Adrenal gland (tissue), 5 donors: Measurements from ENCODE around the gene RNH1.

Experiments
- POLR2A ChIP-seq, 2 donors: fragments of 450-650 bp; IDR thresholded peaks; one replicate each; pipeline ENCODE4 v1.6.1; 2017; ENCODE audit warnings: antibody characterized with exemption in 2 of 2, mild to moderate bottlenecking in 2 of 2, moderate library complexity in 1 of 2
- TF ChIP-seq, protein P1 (sequence below), 6 experiments: fragments of 450-650 bp in 4 of 6; fragments of 200-600 bp in 2 of 6; sonication (generic) in 1 of 6; IDR thresholded peaks; 1 replicate in 5 of 6; 2 replicates in 1 of 6; pipeline versions ENCODE4 v1.5.1 to v1.8.0; 2016 to 2021; ENCODE audit warnings: antibody characterized with exemption in 6 of 6, mild to moderate bottlenecking in 2 of 6, moderate library complexity in 1 of 6
- donor health status: DM: no; HTN: no; CAD: no.

DNA sequence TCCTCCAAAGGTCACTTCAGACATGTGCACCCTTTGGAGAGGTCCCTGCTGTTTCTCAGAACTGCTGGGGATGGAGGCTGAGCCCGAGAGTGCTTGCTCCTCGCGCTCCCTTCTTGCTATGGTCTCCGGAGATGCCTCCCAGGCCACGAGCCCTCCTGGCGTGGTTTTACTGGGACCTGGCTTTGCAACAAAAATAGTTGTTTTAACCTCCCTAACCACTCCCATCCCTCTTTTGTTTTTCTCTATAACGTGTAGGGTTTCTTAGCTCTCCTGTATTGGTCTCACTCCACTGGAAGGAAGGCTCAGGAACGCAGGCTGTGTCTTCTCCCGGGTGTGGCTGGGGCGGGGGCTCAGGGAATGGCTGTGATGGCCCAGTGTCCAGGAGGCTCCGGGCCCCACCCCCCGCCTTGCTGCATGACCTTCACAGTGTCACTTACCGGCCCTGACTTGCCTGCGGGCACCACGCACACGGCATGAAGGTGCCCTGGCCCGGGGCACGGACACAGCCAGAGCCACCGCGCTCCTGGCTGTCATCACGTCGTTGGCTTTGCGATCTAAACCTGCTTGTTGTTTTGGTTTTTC is 51.4 kb downstream of the RNH1 start:
- TF ChIP-seq, protein P1, sequence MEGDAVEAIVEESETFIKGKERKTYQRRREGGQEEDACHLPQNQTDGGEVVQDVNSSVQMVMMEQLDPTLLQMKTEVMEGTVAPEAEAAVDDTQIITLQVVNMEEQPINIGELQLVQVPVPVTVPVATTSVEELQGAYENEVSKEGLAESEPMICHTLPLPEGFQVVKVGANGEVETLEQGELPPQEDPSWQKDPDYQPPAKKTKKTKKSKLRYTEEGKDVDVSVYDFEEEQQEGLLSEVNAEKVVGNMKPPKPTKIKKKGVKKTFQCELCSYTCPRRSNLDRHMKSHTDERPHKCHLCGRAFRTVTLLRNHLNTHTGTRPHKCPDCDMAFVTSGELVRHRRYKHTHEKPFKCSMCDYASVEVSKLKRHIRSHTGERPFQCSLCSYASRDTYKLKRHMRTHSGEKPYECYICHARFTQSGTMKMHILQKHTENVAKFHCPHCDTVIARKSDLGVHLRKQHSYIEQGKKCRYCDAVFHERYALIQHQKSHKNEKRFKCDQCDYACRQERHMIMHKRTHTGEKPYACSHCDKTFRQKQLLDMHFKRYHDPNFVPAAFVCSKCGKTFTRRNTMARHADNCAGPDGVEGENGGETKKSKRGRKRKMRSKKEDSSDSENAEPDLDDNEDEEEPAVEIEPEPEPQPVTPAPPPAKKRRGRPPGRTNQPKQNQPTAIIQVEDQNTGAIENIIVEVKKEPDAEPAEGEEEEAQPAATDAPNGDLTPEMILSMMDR (IDR thresholded peaks at IDR 0.05): no peak
- peak in 1 of 2 donors; percentile 32 for TF ChIP-seq POLR2A (IDR thresholded peaks at IDR 0.05)
